GM19452 (cell line): ENCODE measurements around the gene OR10A2.
"Not testable (repeated sequence)": the region's sequence is repeated elsewhere in the genome, so short reads cannot be mapped to it uniquely, and the experiment has no call there.

Experiments used
- ATAC-seq: cut with Tn5 transposase; IDR thresholded peaks from one replicate; pipeline ENCODE4 v1.9.1; 2021; ENCODE audit not compliant: unreplicated experiment

OR10A2 gene

DNA sequence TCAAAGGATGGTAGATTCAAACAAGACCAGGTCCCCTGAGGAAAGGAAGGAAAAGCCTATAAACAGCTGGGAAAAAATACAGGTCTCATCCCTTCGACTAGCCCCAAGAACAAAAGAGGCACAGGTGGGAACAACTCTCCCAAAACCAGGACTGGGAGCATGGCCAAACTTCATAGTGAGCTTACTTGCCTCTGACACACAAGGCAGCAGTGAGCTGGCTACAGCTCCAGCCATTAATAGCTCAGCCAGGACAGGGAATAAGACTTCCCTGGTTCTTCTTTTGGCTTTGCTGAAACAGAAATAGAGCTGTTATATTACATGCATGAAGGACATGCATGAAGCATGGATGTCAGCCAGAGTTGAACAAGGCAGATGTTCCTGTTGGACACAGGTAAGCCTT lies at the start of gene OR10A2:
Gene OR10A2 (plus strand): TSS at position 97 of the 400 bp plus-strand sequence. CDS start 6,698 bp downstream, outside the sequence.
- no peak for ATAC-seq

DNA sequence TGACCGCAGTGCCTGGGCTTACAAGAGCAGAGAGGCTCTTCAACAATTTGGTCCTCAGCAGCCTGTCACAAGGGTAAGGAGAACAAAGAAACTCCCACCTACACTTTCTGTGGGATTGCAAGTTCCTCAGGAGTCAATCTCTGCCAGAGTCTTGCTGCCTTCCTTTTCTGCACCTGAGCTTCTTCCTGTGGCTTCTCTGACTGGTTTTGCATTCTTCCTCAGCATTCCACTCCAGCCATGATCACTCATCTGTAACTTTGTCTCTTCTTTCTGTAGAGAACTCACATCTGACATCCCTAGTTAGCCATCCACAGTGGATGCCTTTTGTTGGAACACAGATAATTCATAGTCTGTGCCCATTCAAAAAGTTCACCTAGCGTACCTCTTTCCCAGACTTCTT lies 49.2 kb upstream of the OR10A2 start:
- ATAC-seq = no peak

GRCh38 chr11:6817694-6818093 lies 45.2 kb upstream of the OR10A2 start:
- ATAC-seq = no peak

DNA sequence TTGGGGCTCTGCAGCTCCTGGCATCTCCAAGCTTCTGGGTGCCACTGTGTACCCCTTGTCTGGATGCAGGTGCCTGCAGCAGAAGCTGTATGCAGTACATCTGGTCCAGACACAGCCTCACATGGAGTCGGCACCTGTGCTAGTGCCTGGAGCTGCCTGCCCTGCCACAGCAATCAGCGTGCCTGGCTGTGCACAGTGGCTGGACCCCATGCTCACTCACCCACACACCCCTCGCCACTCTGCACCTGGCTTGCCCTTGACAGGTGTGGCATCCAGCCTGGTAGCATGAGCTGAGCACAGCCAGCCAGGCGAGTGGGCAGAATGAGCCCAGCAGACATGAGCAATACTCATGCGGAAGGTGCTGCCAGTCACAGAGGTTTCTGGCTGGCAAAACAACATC lies 43.9 kb upstream of the OR10A2 start:
- ATAC-seq = no peak

- no peak for ATAC-seq
These were observed 38.6 kb upstream of the OR10A2 start for GRCh38 chr11:6824136-6824823.

- no peak for ATAC-seq
These were observed 37.6 kb upstream of the OR10A2 start for GRCh38 chr11:6825231-6825744.

- no peak for ATAC-seq
These were observed 34.8 kb upstream of the OR10A2 start for GRCh38 chr11:6828103-6828502.

DNA sequence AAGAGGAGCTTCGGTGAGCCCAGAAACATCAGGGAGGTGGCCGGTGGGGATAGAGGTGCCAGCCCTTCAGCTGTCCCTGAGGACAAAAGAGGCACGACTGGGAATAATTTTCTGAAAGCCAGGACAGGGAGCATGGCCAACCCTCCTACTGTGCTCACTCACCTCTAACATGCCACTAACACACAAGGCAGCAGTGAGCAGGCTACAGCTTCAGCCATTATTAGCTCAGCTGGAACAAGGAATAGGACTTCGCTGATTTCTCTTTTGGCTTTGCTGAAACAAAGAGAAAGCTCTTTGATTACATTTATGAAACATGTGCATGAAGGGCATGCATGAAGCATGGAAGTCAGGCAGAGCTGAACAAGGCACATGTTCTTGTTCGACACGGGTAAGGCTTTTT lies 29.5 kb upstream of the OR10A2 start:
- no peak for ATAC-seq

DNA sequence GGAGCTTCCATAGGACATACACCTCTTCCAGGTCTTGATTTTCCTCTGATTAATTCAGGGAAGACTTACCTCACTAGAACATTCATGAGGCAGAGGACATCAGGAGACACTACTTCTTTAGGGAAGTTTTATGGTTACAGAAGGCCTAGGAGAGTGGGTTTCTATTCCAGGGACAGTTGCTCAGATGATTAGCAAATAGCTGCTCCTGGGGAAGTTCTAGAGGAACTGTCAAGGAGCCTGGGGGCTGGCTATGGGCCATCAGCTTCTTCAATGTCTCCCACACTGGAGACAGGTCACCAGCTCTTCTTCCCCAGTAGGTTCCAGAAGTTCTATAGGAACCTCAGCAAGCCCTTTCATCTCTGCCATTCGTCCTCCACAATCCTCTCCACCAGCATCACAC lies 28.8 kb upstream of the OR10A2 start:
- no peak for ATAC-seq

DNA sequence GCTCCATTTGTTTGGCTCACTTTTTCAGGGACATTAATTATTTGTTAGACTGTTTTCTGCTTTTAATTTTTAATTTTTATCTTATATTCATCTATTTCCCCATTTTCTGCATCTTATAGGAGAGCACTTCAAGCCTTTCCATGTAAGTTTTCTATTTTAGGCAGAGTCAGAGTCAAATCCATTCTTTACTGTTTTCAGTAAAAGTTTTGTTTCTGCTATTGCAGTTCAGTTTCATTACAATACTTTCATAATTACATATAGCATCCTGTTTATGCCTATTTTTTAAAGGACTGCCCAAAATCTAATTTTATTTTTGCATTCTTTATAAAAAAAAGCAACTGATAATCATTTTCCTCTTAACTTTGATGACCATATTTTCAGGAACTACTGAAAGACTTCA lies 21.2 kb upstream of the OR10A2 start:
- ATAC-seq = no peak

GRCh38 chr11:6843670-6844069 lies 19.2 kb upstream of the OR10A2 start:
- ATAC-seq = no peak

- no peak for ATAC-seq
These were observed 18.5 kb upstream of the OR10A2 start for GRCh38 chr11:6844356-6844755.

- no peak for ATAC-seq
These were observed 17.5 kb upstream of the OR10A2 start, which contains the start of gene OR10A5 for GRCh38 chr11:6845383-6845782. Gene OR10A5, plus strand, starts transcription at chr11:6845683. Its CDS starts 0 bp downstream, at chr11:6845683.

DNA sequence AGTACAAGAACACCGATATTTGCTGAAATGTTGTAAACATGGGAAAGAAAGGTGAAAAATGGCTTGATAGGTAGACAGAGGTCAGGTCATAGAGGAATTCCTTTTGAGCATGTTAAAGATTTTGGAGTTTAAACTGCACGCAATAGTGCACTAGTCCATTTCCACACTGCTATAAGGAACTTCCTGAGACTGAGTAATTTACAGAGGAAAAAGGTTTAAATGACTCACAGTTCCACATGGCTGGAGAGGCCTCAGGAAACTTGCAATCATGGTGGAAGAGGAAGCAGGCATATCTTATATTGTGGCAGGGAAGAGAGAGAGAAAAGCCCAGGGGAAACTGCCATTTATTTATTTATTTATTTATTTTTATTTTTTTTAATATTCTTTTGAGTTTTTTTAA lies 12.3 kb upstream of the OR10A2 start:
- ATAC-seq = no peak

DNA sequence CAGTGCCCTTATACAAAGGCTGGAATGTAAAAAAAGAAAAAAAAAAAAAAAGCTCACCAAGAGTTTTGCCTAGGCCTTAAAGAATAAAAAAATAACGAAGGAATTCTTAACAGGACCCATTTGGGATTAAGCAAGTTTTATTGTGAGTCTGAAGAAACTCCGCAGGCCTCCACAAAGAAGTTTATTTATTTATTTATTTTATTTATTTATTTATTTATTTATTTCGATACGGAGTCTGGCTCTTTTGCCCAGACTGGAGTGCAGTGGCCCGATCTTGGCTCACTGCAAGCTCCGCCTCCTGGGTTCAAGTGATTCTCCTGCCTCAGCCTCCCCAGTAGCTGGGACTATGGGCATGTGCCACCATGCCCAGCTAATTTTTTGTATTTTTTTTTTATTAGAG lies 8.1 kb upstream of the OR10A2 start:
- ATAC-seq = not testable (repeated sequence)

DNA sequence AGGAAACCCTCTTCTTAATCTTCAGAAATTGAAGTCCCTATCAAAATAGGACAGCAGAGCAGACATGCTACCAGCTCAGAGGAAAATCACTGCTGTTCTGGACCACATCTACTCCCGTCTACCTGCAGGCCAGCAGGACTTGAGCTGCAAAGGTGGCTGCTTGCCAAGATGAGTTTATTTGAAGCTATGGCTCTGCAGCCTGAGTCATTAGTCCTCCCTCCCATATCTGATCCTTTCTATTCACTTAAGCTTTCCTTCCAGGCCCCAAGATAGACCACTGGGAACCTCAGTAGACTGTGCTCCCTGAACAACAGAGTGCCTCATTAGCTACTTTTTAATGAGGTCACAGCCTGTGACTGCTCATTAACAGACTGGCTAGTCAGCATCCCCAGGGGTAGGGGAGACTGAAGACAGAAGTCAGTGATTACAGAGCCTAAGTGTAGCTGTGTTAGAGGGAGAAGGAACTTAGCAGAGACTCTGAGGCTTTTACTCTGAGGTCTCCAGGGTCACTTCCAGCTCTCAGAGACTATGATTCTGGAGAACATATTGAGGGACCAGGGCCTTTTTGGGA lies 6.8 kb upstream of the OR10A2 start:
- no peak for ATAC-seq

DNA sequence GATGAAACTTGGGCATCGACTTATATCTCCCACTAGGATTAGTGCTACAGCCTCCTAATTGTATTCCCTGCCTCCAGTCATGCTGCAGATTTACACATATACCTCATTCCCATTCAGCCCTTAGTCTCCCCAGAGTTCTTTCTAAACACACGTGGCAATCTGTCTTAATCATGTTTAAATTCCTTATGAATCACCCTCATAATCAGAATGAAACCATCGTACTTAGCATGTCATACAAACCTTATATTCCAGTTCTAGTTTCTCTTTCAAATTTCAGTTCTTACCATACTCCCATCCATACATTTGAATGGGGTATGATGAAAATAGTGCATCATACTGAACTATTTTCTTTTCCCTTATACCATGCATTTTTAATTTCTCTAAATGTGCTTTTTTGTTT lies 6.0 kb upstream of the OR10A2 start:
- ATAC-seq = no peak

GRCh38 chr11:6864438-6864837 lies 1.6 kb downstream of the OR10A2 start:
- ATAC-seq = no peak

GRCh38 chr11:6871278-6871677 lies 8.4 kb downstream of the OR10A2 start:
- no peak for ATAC-seq

DNA sequence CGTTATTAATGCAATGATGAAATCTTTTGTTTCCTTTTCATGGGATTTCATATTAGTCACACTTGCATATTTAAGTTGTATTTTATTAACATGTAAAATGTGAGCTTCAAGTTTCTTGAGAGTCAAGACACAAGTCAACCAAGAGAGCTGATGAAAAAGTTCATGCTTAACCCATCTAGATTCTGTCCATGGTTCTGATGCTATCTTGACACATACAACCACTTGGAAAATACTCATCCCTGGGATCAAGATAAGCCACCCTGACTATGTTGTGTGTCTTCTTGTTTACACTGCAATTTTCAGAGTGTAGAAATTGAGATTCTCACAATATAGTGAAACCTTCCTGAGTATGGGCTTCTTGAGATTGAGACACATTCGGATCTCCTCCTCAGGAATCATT lies 12.9 kb downstream of the OR10A2 start:
- ATAC-seq = no peak

DNA sequence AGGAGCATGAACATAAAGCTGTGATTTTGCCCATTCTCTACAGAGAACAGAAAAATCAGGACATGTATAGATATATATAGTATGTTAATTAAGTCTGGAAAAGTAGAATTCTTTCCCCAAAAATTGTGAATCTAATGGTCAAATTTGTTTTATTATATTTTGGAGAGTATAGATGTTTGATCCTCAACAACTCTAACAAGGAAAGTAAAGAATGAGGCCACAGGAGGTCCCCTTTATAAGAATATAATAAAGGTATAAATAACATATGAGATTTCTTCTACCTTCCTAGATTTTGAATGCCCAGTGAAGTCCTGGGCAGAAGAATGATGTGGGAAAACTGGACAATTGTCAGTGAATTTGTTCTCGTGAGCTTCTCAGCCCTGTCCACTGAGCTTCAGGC lies 13.5 kb downstream of the OR10A2 start, which contains the start of gene OR10A4:
Gene OR10A4 (plus strand): TSS at position 301 of the 400 bp plus-strand sequence. CDS start 23 bp downstream, at position 324.
- ATAC-seq = no peak

GRCh38 chr11:6876914-6877313 lies 14.1 kb downstream of the OR10A2 start:
- ATAC-seq = no peak
